ENCODE measurements around the gene ZNF366.
"Not testable (repeated sequence)": the region's sequence is repeated elsewhere in the genome, so short reads cannot be mapped to it uniquely, and the experiment has no call there.

Gene ZNF366

DNA sequence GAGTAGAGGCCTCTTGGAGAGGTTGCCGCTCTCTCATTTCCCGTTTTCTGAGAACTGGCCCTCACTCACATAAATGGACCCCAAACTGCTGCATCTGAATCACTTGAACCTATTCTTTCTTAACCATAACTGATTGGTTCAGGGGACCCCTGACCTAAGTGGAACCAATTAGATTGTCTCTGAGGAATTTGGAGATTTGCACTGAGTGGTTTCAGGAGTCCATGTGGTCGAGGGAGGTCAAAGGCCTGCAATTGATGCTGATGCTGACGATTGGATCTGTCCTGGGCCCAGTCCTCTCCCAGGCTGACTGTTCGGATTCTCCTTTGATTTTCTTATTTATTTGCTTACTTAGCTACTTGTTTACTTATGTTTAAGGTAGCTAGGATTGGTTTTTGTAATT, 99.1 kb downstream of the ZNF366 start:
- H3K4me3 ChIP-seq (ENCODE audit: low read depth, low read length) = no peak overlapping the region
- TF ChIP-seq, protein P1, sequence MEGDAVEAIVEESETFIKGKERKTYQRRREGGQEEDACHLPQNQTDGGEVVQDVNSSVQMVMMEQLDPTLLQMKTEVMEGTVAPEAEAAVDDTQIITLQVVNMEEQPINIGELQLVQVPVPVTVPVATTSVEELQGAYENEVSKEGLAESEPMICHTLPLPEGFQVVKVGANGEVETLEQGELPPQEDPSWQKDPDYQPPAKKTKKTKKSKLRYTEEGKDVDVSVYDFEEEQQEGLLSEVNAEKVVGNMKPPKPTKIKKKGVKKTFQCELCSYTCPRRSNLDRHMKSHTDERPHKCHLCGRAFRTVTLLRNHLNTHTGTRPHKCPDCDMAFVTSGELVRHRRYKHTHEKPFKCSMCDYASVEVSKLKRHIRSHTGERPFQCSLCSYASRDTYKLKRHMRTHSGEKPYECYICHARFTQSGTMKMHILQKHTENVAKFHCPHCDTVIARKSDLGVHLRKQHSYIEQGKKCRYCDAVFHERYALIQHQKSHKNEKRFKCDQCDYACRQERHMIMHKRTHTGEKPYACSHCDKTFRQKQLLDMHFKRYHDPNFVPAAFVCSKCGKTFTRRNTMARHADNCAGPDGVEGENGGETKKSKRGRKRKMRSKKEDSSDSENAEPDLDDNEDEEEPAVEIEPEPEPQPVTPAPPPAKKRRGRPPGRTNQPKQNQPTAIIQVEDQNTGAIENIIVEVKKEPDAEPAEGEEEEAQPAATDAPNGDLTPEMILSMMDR (IDR thresholded peaks at IDR 0.05) = no peak
- no peak overlapping the region for H3K27ac ChIP-seq
- no peaks in the 10 kb centered on the region for H3K4me1 ChIP-seq
- H3K9ac ChIP-seq = no peak overlapping the region
- no peak overlapping the region for H3K4me2 ChIP-seq (ENCODE audit: low read length)
- no peak overlapping the region for H2AFZ ChIP-seq
- no peaks in the 10 kb centered on the region for H3K36me3 ChIP-seq (ENCODE audit: control insufficient read depth, insufficient read depth, low read length)
- H3K79me2 ChIP-seq = no peaks in the 10 kb centered on the region
- no peaks in the 10 kb centered on the region for H3K27me3 ChIP-seq (ENCODE audit: control insufficient read depth, insufficient read depth, low read length)
- no peaks in the 10 kb centered on the region for H3K9me3 ChIP-seq (ENCODE audit: control insufficient read depth, low read length)

DNA sequence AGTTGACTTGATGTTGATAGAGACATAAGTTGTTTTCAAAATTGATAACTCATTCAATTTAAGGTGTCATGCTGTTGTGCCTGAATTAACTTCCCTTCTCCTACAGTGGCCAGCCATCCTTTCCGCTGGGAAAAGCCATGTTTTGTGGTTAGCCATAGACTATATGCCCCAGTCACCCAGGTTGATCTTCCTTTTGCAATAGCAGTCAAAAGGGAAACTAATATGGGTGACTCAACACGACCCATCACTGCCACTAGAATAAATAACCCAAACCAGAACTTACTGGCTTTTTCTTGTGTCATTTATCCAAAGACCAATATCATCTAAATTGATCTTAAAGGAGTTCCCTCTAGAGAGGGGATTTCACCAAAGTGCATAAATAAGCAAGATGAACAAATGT, 99.7 kb downstream of the ZNF366 start:
- TF ChIP-seq, protein P1 (IDR thresholded peaks at IDR 0.05) = no peak

DNA sequence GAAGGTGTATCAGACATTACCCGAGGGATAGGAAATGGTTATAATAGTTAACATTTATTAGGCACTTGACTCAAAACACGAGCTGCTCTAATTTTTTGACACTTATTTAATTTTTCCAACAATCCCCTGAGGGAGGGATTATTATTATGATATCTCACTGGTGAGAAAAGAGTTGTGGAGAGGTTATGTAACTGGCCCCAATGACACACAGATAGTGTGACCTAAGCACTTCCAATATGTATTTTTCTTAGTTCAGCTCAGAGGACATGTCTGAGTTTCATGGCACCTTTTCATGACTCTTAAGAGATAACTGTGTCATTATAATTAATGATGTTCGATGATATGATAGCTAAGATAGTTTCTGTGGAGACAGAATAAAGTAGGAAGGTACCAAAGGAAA, 100.1 kb downstream of the ZNF366 start:
- Histone ChIP-seq H3K9ac (no peak overlapping the region), H3K4me1 (no peaks in the 10 kb centered on the region), H3K4me2 (ENCODE audit: low read length) (no peak overlapping the region), H3K4me3 (ENCODE audit: low read depth, low read length) (no peak overlapping the region), H3K79me2 (no peaks in the 10 kb centered on the region), H3K36me3 (ENCODE audit: control insufficient read depth, insufficient read depth, low read length) (no peaks in the 10 kb centered on the region), H3K9me3 (ENCODE audit: control insufficient read depth, low read length) (no peaks in the 10 kb centered on the region), H3K27me3 (ENCODE audit: control insufficient read depth, insufficient read depth, low read length) (no peaks in the 10 kb centered on the region), H2AFZ (no peak overlapping the region), H3K27ac (no peak overlapping the region)
- TF ChIP-seq, protein P1 (IDR thresholded peaks at IDR 0.05) = no peak

More for the DNA sequence above, 99.7 kb downstream of the ZNF366 start:
- Histone ChIP-seq H3K27ac (no peak overlapping the region), H2AFZ (no peak overlapping the region), H3K4me2 (ENCODE audit: low read length) (no peak overlapping the region), H3K9me3 (ENCODE audit: control insufficient read depth, low read length) (no peaks in the 10 kb centered on the region), H3K4me1 (no peaks in the 10 kb centered on the region), H3K9ac (no peak overlapping the region), H3K27me3 (ENCODE audit: control insufficient read depth, insufficient read depth, low read length) (no peaks in the 10 kb centered on the region), H3K79me2 (no peaks in the 10 kb centered on the region), H3K36me3 (ENCODE audit: control insufficient read depth, insufficient read depth, low read length) (no peaks in the 10 kb centered on the region), H3K4me3 (ENCODE audit: low read depth, low read length) (no peak overlapping the region)

DNA sequence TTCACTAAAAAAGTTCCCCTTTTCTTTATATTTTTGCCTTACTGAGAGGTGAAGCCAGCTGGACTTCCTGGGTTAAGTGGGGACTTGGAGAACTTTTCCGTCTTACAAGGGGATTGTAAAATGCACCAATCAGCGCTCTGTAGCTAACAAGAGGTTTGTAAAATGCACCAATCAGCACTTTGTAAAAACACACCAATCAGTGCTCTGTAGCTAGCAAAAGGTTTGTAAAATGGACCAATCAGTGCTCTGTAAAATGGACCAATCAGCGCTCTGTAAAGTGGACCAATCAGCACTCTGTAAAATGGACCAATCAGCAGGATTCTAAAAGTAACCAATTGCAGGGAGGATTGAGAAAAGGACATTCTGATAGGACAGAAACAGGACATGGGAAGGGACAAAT, 102.4 kb downstream of the ZNF366 start:
- not testable (repeated sequence) for H3K27me3 ChIP-seq (ENCODE audit: control insufficient read depth, insufficient read depth, low read length); H3K9ac ChIP-seq; H3K27ac ChIP-seq; H3K36me3 ChIP-seq (ENCODE audit: control insufficient read depth, insufficient read depth, low read length); H3K4me1 ChIP-seq; H3K79me2 ChIP-seq; H2AFZ ChIP-seq; H3K4me3 ChIP-seq (ENCODE audit: low read depth, low read length); H3K4me2 ChIP-seq (ENCODE audit: low read length); H3K9me3 ChIP-seq (ENCODE audit: control insufficient read depth, low read length)

DNA sequence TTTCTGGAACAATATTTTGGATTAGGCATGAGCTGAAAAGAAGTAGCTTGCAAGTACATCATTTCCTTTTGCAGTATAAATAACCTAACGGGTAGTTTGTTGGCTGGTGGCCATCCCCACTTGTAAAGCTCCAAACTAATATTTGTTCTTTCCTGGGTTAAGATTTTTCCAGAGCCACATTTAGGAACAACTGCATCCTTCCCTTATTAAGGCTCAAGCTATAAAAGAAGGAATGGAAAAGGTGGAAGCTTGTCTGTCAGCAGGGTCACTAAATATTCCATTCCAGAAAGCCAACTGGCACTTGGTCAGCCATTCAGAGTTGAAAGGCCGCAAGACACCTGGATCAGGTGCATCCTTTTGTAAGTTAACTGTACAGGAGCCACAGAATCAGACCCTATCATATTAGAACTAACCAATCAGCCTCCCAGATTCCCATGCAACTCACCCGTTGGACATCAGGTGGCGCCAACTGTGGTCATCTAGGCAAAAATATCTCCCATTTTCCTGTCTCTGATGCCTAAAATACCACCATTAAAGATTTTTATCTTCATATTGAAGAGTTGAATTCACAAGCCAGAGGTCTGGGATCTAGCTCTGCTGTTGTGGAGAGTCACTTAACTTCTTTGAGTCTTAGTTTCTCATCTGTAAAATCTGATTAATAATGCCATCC, 104.1 kb downstream of the ZNF366 start:
- Histone ChIP-seq H3K4me3 (ENCODE audit: low read depth, low read length) (no peak overlapping the region), H3K4me1 (no peaks in the 10 kb centered on the region), H3K27ac (no peak overlapping the region), H3K36me3 (ENCODE audit: control insufficient read depth, insufficient read depth, low read length) (no peaks in the 10 kb centered on the region), H3K27me3 (ENCODE audit: control insufficient read depth, insufficient read depth, low read length) (no peaks in the 10 kb centered on the region), H3K9me3 (ENCODE audit: control insufficient read depth, low read length) (no peaks in the 10 kb centered on the region), H2AFZ (no peak overlapping the region), H3K9ac (no peak overlapping the region), H3K79me2 (no peaks in the 10 kb centered on the region), H3K4me2 (ENCODE audit: low read length) (no peak overlapping the region)
- TF ChIP-seq, protein P1 (IDR thresholded peaks at IDR 0.05) = no peak
